ENCODE measurements around the gene ANKRD44.

ANKRD44 gene

GRCh38 chr2:196957881-196958525 lies 352.6 kb downstream of the ANKRD44 start:
- no peak for TF ChIP-seq YY1 (IDR thresholded peaks at IDR 0.05; ENCODE audit: insufficient read depth, insufficient read length)
- no peak for TF ChIP-seq SUZ12 (IDR thresholded peaks at IDR 0.05; ENCODE audit: extremely low read depth, insufficient read depth, insufficient read length)
- TF ChIP-seq ZNF274 (IDR thresholded peaks at IDR 0.05; ENCODE audit: low read depth, low read length), result no peak
- H3K36me3 ChIP-seq (ENCODE audit: insufficient read depth, insufficient read length, low read length), result no peaks in the 10 kb centered on the region
- no peak overlapping the region for H3K9ac ChIP-seq (ENCODE audit: insufficient read length, low read depth)
- no peaks in the 10 kb centered on the region for H3K27me3 ChIP-seq (ENCODE audit: insufficient read depth, insufficient read length)
- DNase-seq (ENCODE audit: low read depth, low spot score), result no peak
- H3K9me3 ChIP-seq (ENCODE audit: insufficient read depth, low read length), result peaks cover 4% of the 10 kb centered on the region; the same call in 1 of the 2 replicates
- no peak overlapping the region for H3K4me3 ChIP-seq (ENCODE audit: insufficient read length, low read depth)
- peaks cover 3% of the 10 kb centered on the region for H3K4me1 ChIP-seq (ENCODE audit: insufficient read depth, insufficient read length)

- no peak overlapping the region for H3K4me3 ChIP-seq (ENCODE audit: insufficient read length, low read depth)
- no peaks in the 10 kb centered on the region for H3K36me3 ChIP-seq (ENCODE audit: insufficient read depth, insufficient read length, low read length)
- H3K4me1 ChIP-seq (ENCODE audit: insufficient read depth, insufficient read length), result peaks cover 3% of the 10 kb centered on the region
- peaks cover 4% of the 10 kb centered on the region; the same call in 1 of the 2 replicates for H3K9me3 ChIP-seq (ENCODE audit: insufficient read depth, low read length)
- TF ChIP-seq ZNF274 (IDR thresholded peaks at IDR 0.05; ENCODE audit: low read depth, low read length) (no peak), YY1 (IDR thresholded peaks at IDR 0.05; ENCODE audit: insufficient read depth, insufficient read length) (no peak), SUZ12 (IDR thresholded peaks at IDR 0.05; ENCODE audit: extremely low read depth, insufficient read depth, insufficient read length) (no peak)
- no peaks in the 10 kb centered on the region for H3K27me3 ChIP-seq (ENCODE audit: insufficient read depth, insufficient read length)
- H3K9ac ChIP-seq (ENCODE audit: insufficient read length, low read depth), result no peak overlapping the region
- DNase-seq (ENCODE audit: low read depth, low spot score), result no peak
Measured at GRCh38 chr2:196957442-196957841, 353.1 kb downstream of the ANKRD44 start.

- Histone ChIP-seq H3K4me3 (ENCODE audit: insufficient read length, low read depth) (no peak overlapping the region), H3K9ac (ENCODE audit: insufficient read length, low read depth) (no peak overlapping the region), H3K9me3 (ENCODE audit: insufficient read depth, low read length) (peaks cover 4% of the 10 kb centered on the region; the same call in 1 of the 2 replicates), H3K4me1 (ENCODE audit: insufficient read depth, insufficient read length) (peaks cover 3% of the 10 kb centered on the region), H3K27me3 (ENCODE audit: insufficient read depth, insufficient read length) (no peaks in the 10 kb centered on the region), H3K36me3 (ENCODE audit: insufficient read depth, insufficient read length, low read length) (no peaks in the 10 kb centered on the region)
- DNase-seq (ENCODE audit: low read depth, low spot score), result no peak
- TF ChIP-seq SUZ12 (IDR thresholded peaks at IDR 0.05; ENCODE audit: extremely low read depth, insufficient read depth, insufficient read length), result no peak
- TF ChIP-seq ZNF274 (IDR thresholded peaks at IDR 0.05; ENCODE audit: low read depth, low read length), result no peak
- no peak for TF ChIP-seq YY1 (IDR thresholded peaks at IDR 0.05; ENCODE audit: insufficient read depth, insufficient read length)
Measured at GRCh38 chr2:196956069-196956468, 354.5 kb downstream of the ANKRD44 start.

GRCh38 chr2:196955036-196955435 lies 355.5 kb downstream of the ANKRD44 start:
- H3K4me1 ChIP-seq (ENCODE audit: insufficient read depth, insufficient read length), result peaks cover 3% of the 10 kb centered on the region
- peaks cover 4% of the 10 kb centered on the region; the same call in 1 of the 2 replicates for H3K9me3 ChIP-seq (ENCODE audit: insufficient read depth, low read length)
- no peaks in the 10 kb centered on the region for H3K36me3 ChIP-seq (ENCODE audit: insufficient read depth, insufficient read length, low read length)
- H3K4me3 ChIP-seq (ENCODE audit: insufficient read length, low read depth), result no peak overlapping the region
- H3K9ac ChIP-seq (ENCODE audit: insufficient read length, low read depth), result no peak overlapping the region
- no peak for DNase-seq (ENCODE audit: low read depth, low spot score)
- H3K27me3 ChIP-seq (ENCODE audit: insufficient read depth, insufficient read length), result no peaks in the 10 kb centered on the region
- TF ChIP-seq YY1 (IDR thresholded peaks at IDR 0.05; ENCODE audit: insufficient read depth, insufficient read length) (no peak), ZNF274 (IDR thresholded peaks at IDR 0.05; ENCODE audit: low read depth, low read length) (no peak), SUZ12 (IDR thresholded peaks at IDR 0.05; ENCODE audit: extremely low read depth, insufficient read depth, insufficient read length) (no peak)

GRCh38 chr2:196954001-196954400 lies 356.6 kb downstream of the ANKRD44 start:
- peaks cover 3% of the 10 kb centered on the region for H3K4me1 ChIP-seq (ENCODE audit: insufficient read depth, insufficient read length)
- TF ChIP-seq ZNF274 (IDR thresholded peaks at IDR 0.05; ENCODE audit: low read depth, low read length), result no peak
- no peak for TF ChIP-seq SUZ12 (IDR thresholded peaks at IDR 0.05; ENCODE audit: extremely low read depth, insufficient read depth, insufficient read length)
- no peak for TF ChIP-seq YY1 (IDR thresholded peaks at IDR 0.05; ENCODE audit: insufficient read depth, insufficient read length)
- H3K9ac ChIP-seq (ENCODE audit: insufficient read length, low read depth), result no peak overlapping the region
- no peaks in the 10 kb centered on the region for H3K27me3 ChIP-seq (ENCODE audit: insufficient read depth, insufficient read length)
- no peak for DNase-seq (ENCODE audit: low read depth, low spot score)
- H3K9me3 ChIP-seq (ENCODE audit: insufficient read depth, low read length), result peaks cover 4% of the 10 kb centered on the region; the same call in 1 of the 2 replicates
- H3K4me3 ChIP-seq (ENCODE audit: insufficient read length, low read depth), result no peak overlapping the region
- no peaks in the 10 kb centered on the region for H3K36me3 ChIP-seq (ENCODE audit: insufficient read depth, insufficient read length, low read length)

- TF ChIP-seq ZNF274 (IDR thresholded peaks at IDR 0.05; ENCODE audit: low read depth, low read length) (no peak), SUZ12 (IDR thresholded peaks at IDR 0.05; ENCODE audit: extremely low read depth, insufficient read depth, insufficient read length) (no peak), YY1 (IDR thresholded peaks at IDR 0.05; ENCODE audit: insufficient read depth, insufficient read length) (no peak)
- Histone ChIP-seq H3K36me3 (ENCODE audit: insufficient read depth, insufficient read length, low read length) (no peaks in the 10 kb centered on the region), H3K27me3 (ENCODE audit: insufficient read depth, insufficient read length) (no peaks in the 10 kb centered on the region), H3K9me3 (ENCODE audit: insufficient read depth, low read length) (peaks cover 4% of the 10 kb centered on the region; the same call in 1 of the 2 replicates), H3K4me1 (ENCODE audit: insufficient read depth, insufficient read length) (peaks cover 3% of the 10 kb centered on the region), H3K4me3 (ENCODE audit: insufficient read length, low read depth) (no peak overlapping the region), H3K9ac (ENCODE audit: insufficient read length, low read depth) (no peak overlapping the region)
- DNase-seq (ENCODE audit: low read depth, low spot score), result no peak
Measured at GRCh38 chr2:196952936-196953335, 357.6 kb downstream of the ANKRD44 start.

- H3K9me3 ChIP-seq (ENCODE audit: insufficient read depth, low read length), result peaks cover 4% of the 10 kb centered on the region; the same call in 1 of the 2 replicates
- no peak overlapping the region for H3K9ac ChIP-seq (ENCODE audit: insufficient read length, low read depth)
- H3K4me3 ChIP-seq (ENCODE audit: insufficient read length, low read depth), result no peak overlapping the region
- no peaks in the 10 kb centered on the region for H3K27me3 ChIP-seq (ENCODE audit: insufficient read depth, insufficient read length)
- no peaks in the 10 kb centered on the region for H3K36me3 ChIP-seq (ENCODE audit: insufficient read depth, insufficient read length, low read length)
- no peak for DNase-seq (ENCODE audit: low read depth, low spot score)
- peaks cover 3% of the 10 kb centered on the region for H3K4me1 ChIP-seq (ENCODE audit: insufficient read depth, insufficient read length)
- TF ChIP-seq ZNF274 (IDR thresholded peaks at IDR 0.05; ENCODE audit: low read depth, low read length) (no peak), YY1 (IDR thresholded peaks at IDR 0.05; ENCODE audit: insufficient read depth, insufficient read length) (no peak), SUZ12 (IDR thresholded peaks at IDR 0.05; ENCODE audit: extremely low read depth, insufficient read depth, insufficient read length) (no peak)
Measured at GRCh38 chr2:196951973-196952372, 358.6 kb downstream of the ANKRD44 start.
